ENCODE results near the gene ACBD6. TPM values are rescaled to one million over a fixed set of nuclear protein-coding genes. Genes with fewer than 3 reads are reported as not detected.

ACBD6 gene
- total RNA-seq, 1 experiment from 2014 or later: 63.7 TPM

- no peak for TF ChIP-seq EZH2 (IDR thresholded peaks at IDR 0.05; ENCODE audit: borderline replicate concordance, low read depth, low read length, poor library complexity, severe bottlenecking)
- no peak for TF ChIP-seq CTCF (conservative IDR thresholded peaks at IDR 0.05; ENCODE audit: low read depth, low read length)
- intact Hi-C loops (cut with micrococcal nuclease; ENCODE audit: unreplicated experiment): no loop called here
- Histone ChIP-seq H3K36me3 (ENCODE audit: insufficient read depth, low read length, poor library complexity, severe bottlenecking) (no peaks in the 10 kb centered on the region), H3K27me3 (replicated peaks; ENCODE audit: insufficient read depth, low read depth, low read length, poor library complexity) (no peaks in the 10 kb centered on the region), H3K4me3 (ENCODE audit: low read depth, low read length, poor library complexity, severe bottlenecking) (no peak overlapping the region), H3K4me1 (ENCODE audit: insufficient read depth, low read length, poor library complexity, severe bottlenecking) (peaks cover 10% of the 10 kb centered on the region), H3K9me3 (ENCODE audit: low read depth, low read length, poor library complexity, severe bottlenecking) (no peaks in the 10 kb centered on the region), H3K27ac (ENCODE audit: low read depth, low read length, poor library complexity, severe bottlenecking) (no peak overlapping the region)
- ChIA-PET CTCF (no interaction called here), POLR2A (ENCODE audit: low non-redundant PET) (no interaction called here)
- no peak for DNase-seq (ENCODE audit: low spot score)
- no TSS peak for BruUV-seq (replicated peaks)
Observed at GRCh38 chr1:180288940-180289339, 213.4 kb downstream of the ACBD6 start.

- Histone ChIP-seq H3K36me3 (ENCODE audit: insufficient read depth, low read length, poor library complexity, severe bottlenecking) (no peaks in the 10 kb centered on the region), H3K4me3 (ENCODE audit: low read depth, low read length, poor library complexity, severe bottlenecking) (no peak overlapping the region), H3K27me3 (replicated peaks; ENCODE audit: insufficient read depth, low read depth, low read length, poor library complexity) (no peaks in the 10 kb centered on the region), H3K27ac (ENCODE audit: low read depth, low read length, poor library complexity, severe bottlenecking) (no peak overlapping the region), H3K4me1 (ENCODE audit: insufficient read depth, low read length, poor library complexity, severe bottlenecking) (peaks cover 10% of the 10 kb centered on the region), H3K9me3 (ENCODE audit: low read depth, low read length, poor library complexity, severe bottlenecking) (no peaks in the 10 kb centered on the region)
- BruUV-seq (replicated peaks): no TSS peak
- no peak for TF ChIP-seq EZH2 (IDR thresholded peaks at IDR 0.05; ENCODE audit: borderline replicate concordance, low read depth, low read length, poor library complexity, severe bottlenecking)
- no peak for TF ChIP-seq CTCF (conservative IDR thresholded peaks at IDR 0.05; ENCODE audit: low read depth, low read length)
- CTCF ChIA-PET: no interaction called here
- intact Hi-C loops (cut with micrococcal nuclease; ENCODE audit: unreplicated experiment): no loop called here
- DNase-seq (ENCODE audit: low spot score): no peak
- POLR2A ChIA-PET (ENCODE audit: low non-redundant PET): no interaction called here
Observed at GRCh38 chr1:180287988-180288705, 214.2 kb downstream of the ACBD6 start.

GRCh38 chr1:180286417-180286816 is 216.0 kb downstream of the ACBD6 start:
- intact Hi-C loops (cut with micrococcal nuclease; ENCODE audit: unreplicated experiment): no loop called here
- no peaks in the 10 kb centered on the region for H3K27me3 ChIP-seq (replicated peaks; ENCODE audit: insufficient read depth, low read depth, low read length, poor library complexity)
- peaks cover 17% of the 10 kb centered on the region for H3K4me1 ChIP-seq (ENCODE audit: insufficient read depth, low read length, poor library complexity, severe bottlenecking)
- no peak overlapping the region for H3K27ac ChIP-seq (ENCODE audit: low read depth, low read length, poor library complexity, severe bottlenecking)
- BruUV-seq (replicated peaks): no TSS peak
- DNase-seq (ENCODE audit: low spot score): peak; percentile 36
- POLR2A ChIA-PET (ENCODE audit: low non-redundant PET): no interaction called here
- H3K9me3 ChIP-seq (ENCODE audit: low read depth, low read length, poor library complexity, severe bottlenecking): no peaks in the 10 kb centered on the region
- TF ChIP-seq EZH2 (IDR thresholded peaks at IDR 0.05; ENCODE audit: borderline replicate concordance, low read depth, low read length, poor library complexity, severe bottlenecking): no peak
- TF ChIP-seq CTCF (conservative IDR thresholded peaks at IDR 0.05; ENCODE audit: low read depth, low read length): no peak
- CTCF ChIA-PET: no interaction called here
- no peaks in the 10 kb centered on the region for H3K36me3 ChIP-seq (ENCODE audit: insufficient read depth, low read length, poor library complexity, severe bottlenecking)
- H3K4me3 ChIP-seq (ENCODE audit: low read depth, low read length, poor library complexity, severe bottlenecking): no peak overlapping the region
